Adrenal gland (tissue), 5 donors: ENCODE measurements around the gene HNF1A.

ENCODE experiments used
- POLR2A ChIP-seq, 2 donors: fragments of 450-650 bp; IDR thresholded peaks; one replicate each; pipeline ENCODE4 v1.6.1; 2017; ENCODE audit warnings: antibody characterized with exemption in 2 of 2, mild to moderate bottlenecking in 2 of 2, moderate library complexity in 1 of 2
- TF ChIP-seq, protein P1 (sequence below), 6 experiments: fragments of 450-650 bp in 4 of 6; fragments of 200-600 bp in 2 of 6; sonication (generic) in 1 of 6; IDR thresholded peaks; 1 replicate in 5 of 6; 2 replicates in 1 of 6; pipeline versions ENCODE4 v1.5.1 to v1.8.0; 2016 to 2021; ENCODE audit warnings: antibody characterized with exemption in 6 of 6, mild to moderate bottlenecking in 2 of 6, moderate library complexity in 1 of 6
- donor health status: DM: no; HTN: no; CAD: no.

DNA sequence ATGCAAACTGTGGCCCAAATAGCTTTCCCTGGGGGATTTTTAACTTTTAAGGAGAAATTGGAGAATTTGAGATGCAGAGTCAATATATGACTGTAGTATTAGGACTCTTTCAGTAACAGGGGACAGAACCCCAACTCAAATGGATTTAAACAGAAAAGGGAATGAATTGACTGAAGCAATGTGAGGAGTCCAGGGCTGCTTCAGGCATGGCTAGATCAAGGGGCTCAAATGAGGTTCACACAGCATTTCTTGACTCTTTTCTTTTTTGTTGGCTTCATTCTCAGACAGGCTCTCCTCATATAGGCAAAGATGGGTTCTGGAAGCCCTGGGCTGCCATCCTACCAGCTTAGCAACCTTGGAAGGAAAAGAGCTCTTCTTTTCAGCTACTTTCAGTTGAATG, 13.6 kb downstream of the HNF1A start:
- no peak for TF ChIP-seq POLR2A (IDR thresholded peaks at IDR 0.05)
- TF ChIP-seq, protein P1, sequence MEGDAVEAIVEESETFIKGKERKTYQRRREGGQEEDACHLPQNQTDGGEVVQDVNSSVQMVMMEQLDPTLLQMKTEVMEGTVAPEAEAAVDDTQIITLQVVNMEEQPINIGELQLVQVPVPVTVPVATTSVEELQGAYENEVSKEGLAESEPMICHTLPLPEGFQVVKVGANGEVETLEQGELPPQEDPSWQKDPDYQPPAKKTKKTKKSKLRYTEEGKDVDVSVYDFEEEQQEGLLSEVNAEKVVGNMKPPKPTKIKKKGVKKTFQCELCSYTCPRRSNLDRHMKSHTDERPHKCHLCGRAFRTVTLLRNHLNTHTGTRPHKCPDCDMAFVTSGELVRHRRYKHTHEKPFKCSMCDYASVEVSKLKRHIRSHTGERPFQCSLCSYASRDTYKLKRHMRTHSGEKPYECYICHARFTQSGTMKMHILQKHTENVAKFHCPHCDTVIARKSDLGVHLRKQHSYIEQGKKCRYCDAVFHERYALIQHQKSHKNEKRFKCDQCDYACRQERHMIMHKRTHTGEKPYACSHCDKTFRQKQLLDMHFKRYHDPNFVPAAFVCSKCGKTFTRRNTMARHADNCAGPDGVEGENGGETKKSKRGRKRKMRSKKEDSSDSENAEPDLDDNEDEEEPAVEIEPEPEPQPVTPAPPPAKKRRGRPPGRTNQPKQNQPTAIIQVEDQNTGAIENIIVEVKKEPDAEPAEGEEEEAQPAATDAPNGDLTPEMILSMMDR (IDR thresholded peaks at IDR 0.05): no peak
